Measurements from ENCODE around the gene TRA2B. TPM values are rescaled to one million over a fixed set of nuclear protein-coding genes. Genes with fewer than 3 reads are reported as not detected.

The TRA2B gene
- total and polyA plus RNA-seq, 2 of the 8 experiments (the other 6 are each of a cell fraction or from before 2014, with no cell fraction given) = 206 to 274 TPM

- H4K20me1 ChIP-seq (replicated peaks in 1 of 2; ENCODE audit: control insufficient read depth in 1 of 2, insufficient read depth in 2 of 2, low read length in 2 of 2) = no peaks in the 10 kb centered on the region
- CTCF ChIA-PET (ENCODE audit: partially characterized antibody) = interaction anchor here (0.9 to 4.2 kb wide), 15 partner anchors 10 to 561 kb away, joined by 3 to 37 read pairs (median 12); no protein-coding TSS in a partner anchor
- H3K27me3 ChIP-seq (replicated peaks in 1 of 4; ENCODE audit: control insufficient read depth in 3 of 4, extremely low read depth in 1 of 4, insufficient read depth in 3 of 4, low read length in 3 of 4) = no peaks in the 10 kb centered on the region
- no peak overlapping the region; a peak in 1 of 7 replicates for H3K9ac ChIP-seq (replicated peaks in 1 of 4; ENCODE audit: extremely low read depth in 1 of 4, low read depth in 3 of 4, low read length in 3 of 4)
- no peak overlapping the region for H4K5ac ChIP-seq (ENCODE audit: insufficient read length, low read depth, low read length)
- no peak overlapping the region for H2BK120ac ChIP-seq (replicated peaks; ENCODE audit: low read depth, low read length)
- no peaks in the 10 kb centered on the region for H3K79me1 ChIP-seq (ENCODE audit: low read depth, low read length)
- H3K4me1 ChIP-seq (replicated peaks in 1 of 4; ENCODE audit: control insufficient read depth in 3 of 4, insufficient read depth in 4 of 4, low read length in 3 of 4) = no peaks in the 10 kb centered on the region
- H3K56ac ChIP-seq (replicated peaks; ENCODE audit: insufficient read length, low read depth, low read length) = no peak overlapping the region
- H2BK20ac ChIP-seq (ENCODE audit: low read length) = no peak overlapping the region
- H2BK15ac ChIP-seq (ENCODE audit: low read length) = no peak overlapping the region
- H3K14ac ChIP-seq (ENCODE audit: insufficient read length) = no peak overlapping the region
- H3K23ac ChIP-seq (ENCODE audit: insufficient read length) = no peak overlapping the region
- no peak overlapping the region for H2BK12ac ChIP-seq (ENCODE audit: low read depth, low read length)
- H4K91ac ChIP-seq (replicated peaks; ENCODE audit: insufficient read length, low read length) = no peak overlapping the region
- DNase-seq (ENCODE audit: low read depth in 1 of 2, low spot score in 2 of 2) (no peak), FAIRE-seq (no peak)
- H4K8ac ChIP-seq (ENCODE audit: extremely low read depth, insufficient read depth, low read length) = no peak overlapping the region; the same call in 1 of the 2 replicates
- POLR2A ChIA-PET (ENCODE audit: partially characterized antibody) = interaction anchor here (1.3 kb wide), 1 partner anchor 47 kb away, joined by 3 read pairs; no protein-coding TSS in a partner anchor
- H2AK5ac ChIP-seq (ENCODE audit: low read depth, low read length) = no peak overlapping the region
- H3K18ac ChIP-seq (ENCODE audit: extremely low read depth, low read length) = no peak overlapping the region
- no peak overlapping the region for H3K4me2 ChIP-seq (ENCODE audit: insufficient read depth in 1 of 2, low read depth in 2 of 2, low read length in 2 of 2)
- no peaks in the 10 kb centered on the region for H3K36me3 ChIP-seq (ENCODE audit: control insufficient read depth in 2 of 4, insufficient read depth in 4 of 4, low read length in 3 of 4)
- H3K4me3 ChIP-seq (ENCODE audit: extremely low read depth in 1 of 4, insufficient read depth in 2 of 4, low read depth in 3 of 4, low read length in 4 of 4) = no peak overlapping the region
- no peak overlapping the region for H3K4ac ChIP-seq (replicated peaks; ENCODE audit: insufficient read length, low read depth, low read length)
- no peaks in the 10 kb centered on the region for H3K79me2 ChIP-seq (ENCODE audit: control insufficient read depth in 1 of 2, insufficient read depth in 2 of 2, low read length in 2 of 2)
- H2BK5ac ChIP-seq (ENCODE audit: low read depth, low read length) = no peak overlapping the region
- no peak overlapping the region for H2AFZ ChIP-seq (ENCODE audit: low read length)
- no peak overlapping the region for H3K27ac ChIP-seq (ENCODE audit: low read depth, low read length)
- H3K9me3 ChIP-seq (ENCODE audit: insufficient read depth in 2 of 2, low read depth in 1 of 2, low read length in 1 of 2) = no peaks in the 10 kb centered on the region
- H3K23me2 ChIP-seq (ENCODE audit: low read depth, low read length) = no peaks in the 10 kb centered on the region
- 72% methylated on average over 5 of the region's 5 CpGs; no CpG with 5 or more reads in 1 of the 2 experiments for WGBS, 2 experiments (ENCODE audit: extremely low coverage in 1 of 2, insufficient coverage in 1 of 2, insufficient read length in 1 of 2, insufficient replicate concordance in 2 of 2, low coverage in 1 of 2, low lambda C conversion rate in 2 of 2, missing lambda C conversion rate in 1 of 2)
- TF ChIP-seq EP300 (IDR thresholded peaks at IDR 0.05; ENCODE audit: borderline replicate concordance in 1 of 2, low read depth in 2 of 2, low read length in 2 of 2) = no peak
- TF ChIP-seq POLR2A (IDR thresholded peaks at IDR 0.05; ENCODE audit: control extremely low read depth in 1 of 2, low read depth in 2 of 2, low read length in 2 of 2) = no peak
These were observed 40.7 kb upstream of the TRA2B start for GRCh38 chr3:185978516-185978915.

All from H1 (cell line).